Osteoblast (primary cell): Measurements from ENCODE around the gene ABLIM3. TPM values are rescaled to one million over a fixed set of nuclear protein-coding genes. Genes with fewer than 3 reads are reported as not detected.

Experiments
- DNase-seq: peaks from one replicate; pipeline ENCODE4 v3.0.0; 2011; ENCODE audit warnings: low spot score, mixed read lengths; ENCODE audit not compliant: insufficient read length; ENCODE audit errors: missing footprints
- H2AFZ ChIP-seq: 2 replicates; pipeline ENCODE4 v1.6.0; 2011; ENCODE audit warnings: mild to moderate bottlenecking, low read length
- H3K27ac ChIP-seq: 2 replicates; pipeline ENCODE4 v1.5.1; 2011; ENCODE audit warnings: mild to moderate bottlenecking, low read depth, low read length, moderate library complexity
- H3K27me3 ChIP-seq: 2 replicates; pipeline ENCODE4 v1.6.0; 2012; ENCODE audit warnings: mild to moderate bottlenecking, control low read depth, inconsistent platforms, low read length, moderate library complexity; ENCODE audit not compliant: insufficient read depth
- H3K36me3 ChIP-seq: 2 replicates; pipeline ENCODE4 v1.5.1; 2011; ENCODE audit warnings: mild to moderate bottlenecking, low read length, control low read depth, moderate library complexity; ENCODE audit not compliant: insufficient read depth
- H3K4me1 ChIP-seq: 2 replicates; pipeline ENCODE4 v1.5.1; 2011; ENCODE audit warnings: mild to moderate bottlenecking, low read length, control low read depth, moderate library complexity; ENCODE audit not compliant: insufficient read depth
- H3K4me2 ChIP-seq: 2 replicates; pipeline ENCODE4 v1.6.0; 2011; ENCODE audit warnings: mild to moderate bottlenecking, low read length; ENCODE audit not compliant: insufficient read depth
- H3K4me3 ChIP-seq: fragments of 200-600 bp; sonication (generic); 3 replicates; pipeline ENCODE4 v1.5.1; 2012; ENCODE audit warnings: mild to moderate bottlenecking, low read length, inconsistent platforms; ENCODE audit not compliant: insufficient read depth
- H3K79me2 ChIP-seq: 2 replicates; pipeline ENCODE4 v1.6.0; 2012; ENCODE audit warnings: mild to moderate bottlenecking, low read length, control low read depth, inconsistent platforms; ENCODE audit not compliant: insufficient read depth
- H3K9me3 ChIP-seq: 2 replicates; pipeline ENCODE4 v1.5.1; 2011; ENCODE audit warnings: low read depth, low read length, control low read depth
- H4K20me1 ChIP-seq: 2 replicates; pipeline ENCODE4 v1.6.0; 2012; ENCODE audit warnings: mild to moderate bottlenecking, low read length, control low read depth; ENCODE audit not compliant: insufficient read depth
- CTCF ChIP-seq: IDR thresholded peaks from 2 replicates; pipeline ENCODE4 v1.5.1; 2011; ENCODE audit warnings: mild to moderate bottlenecking, low read depth, low read length, moderate library complexity; ENCODE audit errors: extremely low read depth
- total RNA-seq: library from RNA; depleted of rRNA; stranded (reverse); fragments of >200 nt; gene quantifications from 2 replicates; pipeline ENCODE4 v1.2.3, GENCODE V29; 2012

The ABLIM3 gene
- total RNA-seq, 1 donor: 5.8 TPM

- peaks cover 3% of the 10 kb centered on the region for H3K27me3 ChIP-seq
- no peaks in the 10 kb centered on the region for H3K79me2 ChIP-seq
- H3K4me1 ChIP-seq: no peaks in the 10 kb centered on the region
- no peak for TF ChIP-seq CTCF
- H2AFZ ChIP-seq: no peak overlapping the region
- no peak overlapping the region for H3K27ac ChIP-seq
- DNase-seq: no peak
- H4K20me1 ChIP-seq: no peaks in the 10 kb centered on the region
- H3K4me2 ChIP-seq: no peak overlapping the region
- H3K4me3 ChIP-seq: no peak overlapping the region
- H3K9me3 ChIP-seq: no peaks in the 10 kb centered on the region
- H3K36me3 ChIP-seq: no peaks in the 10 kb centered on the region
These were observed 143.9 kb downstream of the ABLIM3 start for GRCh38 chr5:149285153-149285552.

GRCh38 chr5:149288436-149288835 is 147.1 kb downstream of the ABLIM3 start:
- no peaks in the 10 kb centered on the region for H3K79me2 ChIP-seq
- H4K20me1 ChIP-seq: no peaks in the 10 kb centered on the region
- no peak overlapping the region for H3K4me3 ChIP-seq
- no peaks in the 10 kb centered on the region for H3K4me1 ChIP-seq
- H3K27ac ChIP-seq: no peak overlapping the region
- no peaks in the 10 kb centered on the region for H3K9me3 ChIP-seq
- peaks cover 8% of the 10 kb centered on the region for H3K27me3 ChIP-seq
- DNase-seq: no peak
- H2AFZ ChIP-seq: no peak overlapping the region
- TF ChIP-seq CTCF: no peak
- no peaks in the 10 kb centered on the region for H3K36me3 ChIP-seq
- H3K4me2 ChIP-seq: no peak overlapping the region

- Histone ChIP-seq H4K20me1 (no peaks in the 10 kb centered on the region), H3K27ac (no peak overlapping the region), H3K9me3 (no peaks in the 10 kb centered on the region), H3K4me3 (no peak overlapping the region), H3K27me3 (peaks cover 8% of the 10 kb centered on the region), H2AFZ (peak overlapping the region; percentile 20), H3K36me3 (no peaks in the 10 kb centered on the region), H3K4me2 (no peak overlapping the region), H3K79me2 (no peaks in the 10 kb centered on the region), H3K4me1 (no peaks in the 10 kb centered on the region)
- DNase-seq: no peak
- TF ChIP-seq CTCF: no peak
These were observed 148.0 kb downstream of the ABLIM3 start for GRCh38 chr5:149289301-149289700.

GRCh38 chr5:149294872-149295829 is 153.9 kb downstream of the ABLIM3 start:
- no peaks in the 10 kb centered on the region for H3K79me2 ChIP-seq
- no peaks in the 10 kb centered on the region for H3K9me3 ChIP-seq
- no peak for DNase-seq
- no peak overlapping the region for H3K4me2 ChIP-seq
- no peak overlapping the region for H3K27ac ChIP-seq
- no peaks in the 10 kb centered on the region for H3K36me3 ChIP-seq
- no peaks in the 10 kb centered on the region for H3K4me1 ChIP-seq
- no peak for TF ChIP-seq CTCF
- no peaks in the 10 kb centered on the region for H4K20me1 ChIP-seq
- H2AFZ ChIP-seq: no peak overlapping the region
- peaks cover 13% of the 10 kb centered on the region for H3K27me3 ChIP-seq
- no peak overlapping the region for H3K4me3 ChIP-seq
